KBM-7 (cell line): Measurements from ENCODE around the gene IVD.
A peak's percentile ranks its signal among the peaks of the same experiment; 100 is the strongest.

Experiments used
- DNase-seq: peaks from one replicate; pipeline ENCODE4 v3.0.0-alpha.2; 2015
- in situ Hi-C: fragments of 300-500 bp; cut with MboI; formaldehyde crosslinking; loops from 2 replicates; pipeline ENCODE4 v1.14.3; 2020; ENCODE audit warnings: low sequenced_read_pairs, low pct_unique_long_range_greater_than_20kb, mixed read lengths

The IVD gene

GRCh38 chr15:40369971-40370370, 35.6 kb upstream of the IVD start:
- DNase-seq, result no peak
- in situ Hi-C loops, result no loop called here

GRCh38 chr15:40372981-40373380, 32.6 kb upstream of the IVD start:
- in situ Hi-C loops, result no loop called here
- no peak for DNase-seq

- DNase-seq, result no peak
Observed at GRCh38 chr15:40377606-40378005, 28.0 kb upstream of the IVD start.

GRCh38 chr15:40379374-40379773, 26.2 kb upstream of the IVD start:
- no peak for DNase-seq
- in situ Hi-C loops, result no loop called here

More at GRCh38 chr15:40377606-40378005, 28.0 kb upstream of the IVD start:
- in situ Hi-C loops, result no loop called here

- peak; percentile 47 for DNase-seq
- in situ Hi-C loops, result no loop called here
Observed at GRCh38 chr15:40379853-40380252, 25.7 kb upstream of the IVD start.

- in situ Hi-C loops, result no loop called here
- DNase-seq, result no peak
Observed at GRCh38 chr15:40380636-40381035, 25.0 kb upstream of the IVD start.

GRCh38 chr15:40381818-40382529, 23.6 kb upstream of the IVD start:
- in situ Hi-C loops, result no loop called here
- no peak for DNase-seq

- in situ Hi-C loops, result no loop called here
- DNase-seq, result peak; percentile 91
Observed at GRCh38 chr15:40382580-40383456, 22.8 kb upstream of the IVD start, which contains the start of gene KNSTRN. TSS of gene KNSTRN (plus strand) at chr15:40382721. CDS start at chr15:40382836, 115 bp downstream.

- in situ Hi-C loops, result no loop called here
- DNase-seq, result no peak
Observed at GRCh38 chr15:40386480-40386879, 19.1 kb upstream of the IVD start.

GRCh38 chr15:40388941-40389823, 16.4 kb upstream of the IVD start:
- in situ Hi-C loops, result no loop called here

GRCh38 chr15:40389824-40390595, 15.6 kb upstream of the IVD start:
- in situ Hi-C loops, result no loop called here
- DNase-seq, result no peak

More at GRCh38 chr15:40388941-40389823, 16.4 kb upstream of the IVD start:
- DNase-seq, result no peak

GRCh38 chr15:40392986-40393948, 12.3 kb upstream of the IVD start:
- in situ Hi-C loops, result no loop called here
- DNase-seq, result no peak

GRCh38 chr15:40397688-40398412, 7.7 kb upstream of the IVD start:
- DNase-seq, result no peak

GRCh38 chr15:40398413-40398873, 7.2 kb upstream of the IVD start:
- DNase-seq, result peak; percentile 85
- in situ Hi-C loops, result no loop called here

More at GRCh38 chr15:40397688-40398412, 7.7 kb upstream of the IVD start:
- in situ Hi-C loops, result no loop called here

GRCh38 chr15:40399370-40399769, 6.2 kb upstream of the IVD start:
- in situ Hi-C loops, result no loop called here
- DNase-seq, result no peak

GRCh38 chr15:40407330-40407990, 1.9 kb downstream of the IVD start:
- no peak for DNase-seq
- in situ Hi-C loops, result no loop called here
